KBM-7 (cell line): Measurements from ENCODE around the gene IPO11.

ENCODE experiments used
- DNase-seq: peaks from one replicate; pipeline ENCODE4 v3.0.0-alpha.2; 2015
- in situ Hi-C: fragments of 300-500 bp; cut with MboI; formaldehyde crosslinking; loops from 2 replicates; pipeline ENCODE4 v1.14.3; 2020; ENCODE audit warnings: low sequenced_read_pairs, low pct_unique_long_range_greater_than_20kb, mixed read lengths

IPO11 gene

GRCh38 chr5:62431735-62432620 is 19.4 kb downstream of the IPO11 start:
- no peak for DNase-seq
- in situ Hi-C loops, result no loop called here

GRCh38 chr5:62432621-62433064 is 20.1 kb downstream of the IPO11 start:
- DNase-seq, result no peak
- in situ Hi-C loops, result no loop called here

- no peak for DNase-seq
- in situ Hi-C loops, result no loop called here
These were observed 36.0 kb downstream of the IPO11 start for GRCh38 chr5:62448528-62448927.

GRCh38 chr5:62450259-62450658 is 37.7 kb downstream of the IPO11 start:
- in situ Hi-C loops, result loop anchor here (25.0 kb wide), 2 partner anchors 287 to 637 kb away; no protein-coding TSS in a partner anchor
- no peak for DNase-seq

GRCh38 chr5:62457071-62457470 is 44.5 kb downstream of the IPO11 start:
- in situ Hi-C loops, result loop anchor here (25.0 kb wide), 2 partner anchors 280 to 630 kb away; no protein-coding TSS in a partner anchor
- no peak for DNase-seq

GRCh38 chr5:62460578-62460983 is 48.0 kb downstream of the IPO11 start:
- in situ Hi-C loops, result loop anchor here (25.0 kb wide), 2 partner anchors 277 to 627 kb away; no protein-coding TSS in a partner anchor
- peak; percentile 64 for DNase-seq

- in situ Hi-C loops, result loop anchor here (25.0 kb wide), 2 partner anchors 276 to 626 kb away; no protein-coding TSS in a partner anchor
- no peak for DNase-seq
These were observed 49.0 kb downstream of the IPO11 start for GRCh38 chr5:62461561-62461960.

- no peak for DNase-seq
- in situ Hi-C loops, result loop anchor here (25.0 kb wide), 2 partner anchors 271 to 621 kb away; no protein-coding TSS in a partner anchor
These were observed 53.7 kb downstream of the IPO11 start for GRCh38 chr5:62465985-62466925.

GRCh38 chr5:62473209-62473608 is 60.6 kb downstream of the IPO11 start:
- in situ Hi-C loops, result loop anchor here (25.0 kb wide), 2 partner anchors 264 to 614 kb away; no protein-coding TSS in a partner anchor
- no peak for DNase-seq

- no peak for DNase-seq
- in situ Hi-C loops, result no loop called here
These were observed 62.5 kb downstream of the IPO11 start for GRCh38 chr5:62475072-62475471.

- in situ Hi-C loops, result no loop called here
- DNase-seq, result no peak
These were observed 65.2 kb downstream of the IPO11 start for GRCh38 chr5:62477801-62478200.

- peak; percentile 67 for DNase-seq
- in situ Hi-C loops, result no loop called here
These were observed 71.0 kb downstream of the IPO11 start for GRCh38 chr5:62483556-62483955.

- in situ Hi-C loops, result no loop called here
- DNase-seq, result no peak
These were observed 74.1 kb downstream of the IPO11 start for GRCh38 chr5:62486672-62487071.

GRCh38 chr5:62488531-62488930 is 76.0 kb downstream of the IPO11 start:
- DNase-seq, result no peak
- in situ Hi-C loops, result no loop called here

- in situ Hi-C loops, result no loop called here
- DNase-seq, result no peak
These were observed 76.9 kb downstream of the IPO11 start for GRCh38 chr5:62489471-62489870.

GRCh38 chr5:62494772-62495171 is 82.2 kb downstream of the IPO11 start:
- DNase-seq, result peak; percentile 50
- in situ Hi-C loops, result no loop called here

GRCh38 chr5:62496876-62497275 is 84.3 kb downstream of the IPO11 start:
- no peak for DNase-seq
- in situ Hi-C loops, result no loop called here

GRCh38 chr5:62498961-62499360 is 86.4 kb downstream of the IPO11 start:
- no peak for DNase-seq
- in situ Hi-C loops, result no loop called here

GRCh38 chr5:62499756-62500155 is 87.2 kb downstream of the IPO11 start:
- in situ Hi-C loops, result no loop called here
- no peak for DNase-seq
